Neutrophil (primary cell): ENCODE data around the gene GABRR2.
"Not testable (repeated sequence)": the region's sequence is repeated elsewhere in the genome, so short reads cannot be mapped to it uniquely, and the experiment has no call there.

Experiments used
- H3K27ac ChIP-seq: fragments of 200-600 bp; sonication (generic); 2 replicates; pipeline ENCODE4 v1.5.1; 2016; ENCODE audit warnings: mild to moderate bottlenecking, moderate library complexity
- H3K27me3 ChIP-seq: fragments of 200-600 bp; sonication (generic); 2 replicates; pipeline ENCODE4 v1.6.0; 2016; ENCODE audit warnings: mild to moderate bottlenecking
- H3K36me3 ChIP-seq: fragments of 200-600 bp; sonication (generic); 2 replicates; pipeline ENCODE4 v1.5.1; 2017
- H3K4me1 ChIP-seq, 2 experiments: fragments of 200-600 bp in 1 of 2; sonication (generic) in 1 of 2; 1 replicate in 1 of 2; 2 replicates in 1 of 2; pipeline versions ENCODE4 v1.5.1 to v1.6.1; 2013 to 2016; ENCODE audit warnings: low read depth in 1 of 2, low read length in 1 of 2, mild to moderate bottlenecking in 1 of 2, moderate library complexity in 1 of 2; ENCODE audit not compliant: control insufficient read depth in 1 of 2, insufficient read depth in 1 of 2
- H3K4me3 ChIP-seq, 2 experiments: fragments of 200-600 bp in 1 of 2; sonication (generic) in 1 of 2; 1 replicate in 1 of 2; 2 replicates in 1 of 2; pipeline ENCODE4 v1.5.1; 2013 to 2016; ENCODE audit warnings: low read depth in 1 of 2, low read length in 1 of 2, mild to moderate bottlenecking in 1 of 2, moderate library complexity in 1 of 2
- H3K9me3 ChIP-seq: fragments of 200-600 bp; sonication (generic); 2 replicates; pipeline ENCODE4 v1.5.1; 2016
- CTCF ChIP-seq: fragments of 200-600 bp; sonication (generic); IDR thresholded peaks from 2 replicates; pipeline ENCODE4 v1.5.1; 2016; ENCODE audit warnings: antibody characterized with exemption

The GABRR2 gene

GRCh38 chr6:89313006-89313405 is 2.1 kb downstream of the GABRR2 start:
- TF ChIP-seq CTCF: no peak
- H3K27ac ChIP-seq: no peak overlapping the region
- H3K27me3 ChIP-seq: no peaks in the 10 kb centered on the region
- peaks cover 28 to 33% of the 10 kb centered on the region in 2 experiments for H3K4me1 ChIP-seq
- no peak overlapping the region for H3K4me3 ChIP-seq
- no peaks in the 10 kb centered on the region for H3K36me3 ChIP-seq
- H3K9me3 ChIP-seq: no peaks in the 10 kb centered on the region

GRCh38 chr6:89311853-89312531 is 3.1 kb downstream of the GABRR2 start:
- Histone ChIP-seq H3K4me1 (peaks cover 36 to 40% of the 10 kb centered on the region in 2 experiments), H3K27ac (no peak overlapping the region), H3K9me3 (no peaks in the 10 kb centered on the region), H3K27me3 (no peaks in the 10 kb centered on the region), H3K4me3 (no peak overlapping the region), H3K36me3 (no peaks in the 10 kb centered on the region)
- TF ChIP-seq CTCF: no peak

GRCh38 chr6:89311530-89311852 is 3.6 kb downstream of the GABRR2 start:
- TF ChIP-seq CTCF: no peak
- Histone ChIP-seq H3K36me3 (no peaks in the 10 kb centered on the region), H3K4me1 (peaks cover 36 to 40% of the 10 kb centered on the region in 2 experiments), H3K27ac (no peak overlapping the region), H3K9me3 (no peaks in the 10 kb centered on the region), H3K4me3 (no peak overlapping the region), H3K27me3 (no peaks in the 10 kb centered on the region)

GRCh38 chr6:89310929-89311328 is 4.2 kb downstream of the GABRR2 start:
- Histone ChIP-seq H3K4me3 (no peak overlapping the region), H3K9me3 (no peaks in the 10 kb centered on the region), H3K27me3 (no peaks in the 10 kb centered on the region), H3K36me3 (no peaks in the 10 kb centered on the region), H3K27ac (no peak overlapping the region), H3K4me1 (peaks cover 36 to 40% of the 10 kb centered on the region in 2 experiments)
- TF ChIP-seq CTCF: no peak

GRCh38 chr6:89308525-89309395 is 6.3 kb downstream of the GABRR2 start:
- Histone ChIP-seq H3K4me1 (peaks cover 36 to 40% of the 10 kb centered on the region in 2 experiments), H3K27me3 (no peaks in the 10 kb centered on the region), H3K36me3 (no peaks in the 10 kb centered on the region), H3K9me3 (no peaks in the 10 kb centered on the region), H3K4me3 (peak overlapping the region in 1 of 2 experiments; percentile 3), H3K27ac (peak overlapping the region; percentile 56)
- no peak for TF ChIP-seq CTCF

- not testable (repeated sequence) for H3K27me3 ChIP-seq, H3K36me3 ChIP-seq, H3K9me3 ChIP-seq, H3K4me3 ChIP-seq, H3K27ac ChIP-seq
- H3K4me1 ChIP-seq: peaks cover 20 to 23% of the 10 kb centered on the region in 2 experiments
These were observed 10.6 kb downstream of the GABRR2 start for GRCh38 chr6:89304517-89304916.
